GM23338 (cell line): ENCODE data around the gene PEX16. TPM values are rescaled to one million over a fixed set of nuclear protein-coding genes. Genes with fewer than 3 reads are reported as not detected.

Experiments used
- ATAC-seq: fragments of 200-7000 bp; cut with Tn5 transposase; 3 replicates; pipeline ENCODE4 v1.9.1; 2020
- DNase-seq: peaks from one replicate; pipeline ENCODE4 v3.0.0-alpha.2; 2015; ENCODE audit warnings: low spot score
- H2AFZ ChIP-seq: fragments of 200-600 bp; sonication (generic); 2 replicates; pipeline ENCODE4 v1.8.0; 2016; ENCODE audit warnings: antibody characterized with exemption, mild to moderate bottlenecking, moderate library complexity
- H3F3A ChIP-seq: fragments of 200-600 bp; sonication (generic); replicated peaks from 2 replicates; pipeline ENCODE4 v1.8.0; 2017; ENCODE audit warnings: antibody characterized with exemption, mixed run types, low read depth
- H3K27ac ChIP-seq: fragments of 200-600 bp; sonication (generic); 2 replicates; pipeline ENCODE4 v1.6.1; 2016; ENCODE audit warnings: low read depth
- H3K27me3 ChIP-seq: fragments of 200-600 bp; sonication (generic); 2 replicates; pipeline ENCODE4 v1.8.0; 2016; ENCODE audit warnings: mild to moderate bottlenecking, mixed run types, moderate library complexity; ENCODE audit not compliant: insufficient read depth
- H3K36me3 ChIP-seq: fragments of 200-600 bp; sonication (generic); 2 replicates; pipeline ENCODE4 v1.8.0; 2016; ENCODE audit warnings: mild to moderate bottlenecking; ENCODE audit not compliant: insufficient read depth
- H3K4me1 ChIP-seq: fragments of 200-600 bp; sonication (generic); 2 replicates; pipeline ENCODE4 v1.8.0; 2016; ENCODE audit warnings: mild to moderate bottlenecking, moderate library complexity; ENCODE audit not compliant: insufficient read depth
- H3K4me2 ChIP-seq: fragments of 200-600 bp; sonication (generic); 2 replicates; pipeline ENCODE4 v1.7.1; 2017; ENCODE audit warnings: mixed run types
- H3K4me3 ChIP-seq: fragments of 200-600 bp; sonication (generic); 2 replicates; pipeline ENCODE4 v1.6.1; 2016; ENCODE audit warnings: mixed run types
- H3K79me2 ChIP-seq: fragments of 200-600 bp; sonication (generic); replicated peaks from 2 replicates; pipeline ENCODE4 v1.8.0; 2017; ENCODE audit warnings: mild to moderate bottlenecking; ENCODE audit not compliant: insufficient read depth
- H3K9me2 ChIP-seq: fragments of 200-600 bp; sonication (generic); 2 replicates; pipeline ENCODE4 v1.8.0; 2017; ENCODE audit not compliant: insufficient read depth
- H4K20me1 ChIP-seq: fragments of 200-600 bp; sonication (generic); replicated peaks from 2 replicates; pipeline ENCODE4 v1.8.0; 2017; ENCODE audit warnings: mild to moderate bottlenecking; ENCODE audit not compliant: insufficient read depth
- H3K27ac Mint-ChIP-seq: 2 replicates; pipeline ENCODE4 v1.8.0; 2020; ENCODE audit warnings: inconsistent platforms, mild to moderate bottlenecking, moderate library complexity, mixed read lengths
- H3K27me3 Mint-ChIP-seq: 3 replicates; pipeline ENCODE4 v1.8.0; 2022; ENCODE audit warnings: low read depth, mild to moderate bottlenecking, moderate library complexity, mixed read lengths, inconsistent platforms; ENCODE audit not compliant: insufficient read depth, poor library complexity
- H3K36me3 Mint-ChIP-seq: 3 replicates; pipeline ENCODE4 v1.8.0; 2021; ENCODE audit warnings: low read depth, mild to moderate bottlenecking, inconsistent platforms, moderate library complexity, mixed read lengths
- H3K4me1 Mint-ChIP-seq: 3 replicates; pipeline ENCODE4 v1.8.0; 2020; ENCODE audit warnings: mild to moderate bottlenecking, inconsistent platforms, mixed read lengths
- H3K4me3 Mint-ChIP-seq: 3 replicates; pipeline ENCODE4 v1.8.0; 2021; ENCODE audit warnings: moderate library complexity, mild to moderate bottlenecking, inconsistent platforms, mixed read lengths
- H3K9me3 Mint-ChIP-seq: 3 replicates; pipeline ENCODE4 v1.8.0; 2020; ENCODE audit warnings: moderate library complexity, mild to moderate bottlenecking, inconsistent platforms, mixed read lengths
- CREB1 ChIP-seq: fragments of 250-450 bp; sonication (Bioruptor Pico); IDR thresholded peaks from 2 replicates; pipeline ENCODE4 v1.5.0; 2020; ENCODE audit warnings: low read depth, mild to moderate bottlenecking, moderate library complexity
- EZH2 ChIP-seq: fragments of 200-600 bp; sonication (generic); IDR thresholded peaks from one replicate; pipeline ENCODE4 v1.8.0; 2017; ENCODE audit warnings: antibody characterized with exemption, mild to moderate bottlenecking, low read depth; ENCODE audit not compliant: unreplicated experiment
- EZH2phosphoT487 ChIP-seq: fragments of 200-600 bp; sonication (generic); IDR thresholded peaks from one replicate; pipeline ENCODE4 v1.8.1; 2018; ENCODE audit warnings: antibody characterized with exemption; ENCODE audit not compliant: unreplicated experiment
- JUNB ChIP-seq: IDR thresholded peaks from one replicate; pipeline ENCODE4 v1.6.1; 2016; ENCODE audit warnings: antibody characterized with exemption; ENCODE audit not compliant: unreplicated experiment
- NANOG ChIP-seq: IDR thresholded peaks from 2 replicates; pipeline ENCODE4 v1.6.1; 2016; ENCODE audit warnings: antibody characterized with exemption, borderline replicate concordance
- POLR2AphosphoS5 ChIP-seq: IDR thresholded peaks from 2 replicates; pipeline ENCODE4 v1.6.1; 2016; ENCODE audit warnings: antibody characterized with exemption, low read depth
- STAT1 ChIP-seq: IDR thresholded peaks from one replicate; pipeline ENCODE4 v1.6.1; 2016; ENCODE audit warnings: antibody characterized with exemption; ENCODE audit not compliant: unreplicated experiment
- ZNF114 ChIP-seq: fragments of 250-450 bp; sonication (Bioruptor Pico); IDR thresholded peaks from 2 replicates; pipeline ENCODE4 v1.5.0; 2020; ENCODE audit warnings: mild to moderate bottlenecking, moderate library complexity
- ZNF331 ChIP-seq: fragments of 250-450 bp; sonication (Bioruptor Pico); IDR thresholded peaks from 2 replicates; pipeline ENCODE4 v1.5.0; 2020; ENCODE audit warnings: low read depth, mild to moderate bottlenecking, moderate library complexity
- polyA plus RNA-seq: library from polyadenylated mRNA; unstranded; fragments of >200 nt; fragmentation: Nextera tagmentation; extraction: Ambion mirVana; gene quantifications from 2 replicates; pipeline ENCODE4 v1.2.1, GENCODE V29; 2016
- total RNA-seq: library from RNA; depleted of rRNA; stranded (reverse); fragments of >200 nt; shearing (Covaris generic); gene quantifications from 2 replicates; pipeline ENCODE4 v1.2.3, GENCODE V29; 2014
- TF ChIP-seq, protein P1 (sequence below): fragments of 250-450 bp; sonication (Bioruptor Pico); IDR thresholded peaks from 2 replicates; pipeline ENCODE4 v1.5.0; 2020; ENCODE audit warnings: mild to moderate bottlenecking, moderate library complexity
- TF ChIP-seq, protein P2 (sequence below), 2 experiments: fragments of 200-600 bp in 1 of 2; sonication (generic) in 1 of 2; conservative IDR thresholded peaks; 2 replicates each; pipeline versions ENCODE4 v1.5.1 to v1.6.1; 2016 to 2017; ENCODE audit warnings: antibody characterized with exemption in 2 of 2, low read depth in 2 of 2, mild to moderate bottlenecking in 2 of 2, moderate library complexity in 1 of 2
- TF ChIP-seq, protein P3 (sequence below): IDR thresholded peaks from one replicate; pipeline ENCODE4 v1.6.1; 2018; ENCODE audit warnings: antibody characterized with exemption; ENCODE audit not compliant: unreplicated experiment
- TF ChIP-seq, protein P4 (sequence below): IDR thresholded peaks from 2 replicates; pipeline ENCODE4 v1.6.1; 2016; ENCODE audit warnings: antibody characterized with exemption

The PEX16 gene
- total and polyA plus RNA-seq, 2 experiments from 2014 or later = 23.3 to 34.1 TPM

DNA sequence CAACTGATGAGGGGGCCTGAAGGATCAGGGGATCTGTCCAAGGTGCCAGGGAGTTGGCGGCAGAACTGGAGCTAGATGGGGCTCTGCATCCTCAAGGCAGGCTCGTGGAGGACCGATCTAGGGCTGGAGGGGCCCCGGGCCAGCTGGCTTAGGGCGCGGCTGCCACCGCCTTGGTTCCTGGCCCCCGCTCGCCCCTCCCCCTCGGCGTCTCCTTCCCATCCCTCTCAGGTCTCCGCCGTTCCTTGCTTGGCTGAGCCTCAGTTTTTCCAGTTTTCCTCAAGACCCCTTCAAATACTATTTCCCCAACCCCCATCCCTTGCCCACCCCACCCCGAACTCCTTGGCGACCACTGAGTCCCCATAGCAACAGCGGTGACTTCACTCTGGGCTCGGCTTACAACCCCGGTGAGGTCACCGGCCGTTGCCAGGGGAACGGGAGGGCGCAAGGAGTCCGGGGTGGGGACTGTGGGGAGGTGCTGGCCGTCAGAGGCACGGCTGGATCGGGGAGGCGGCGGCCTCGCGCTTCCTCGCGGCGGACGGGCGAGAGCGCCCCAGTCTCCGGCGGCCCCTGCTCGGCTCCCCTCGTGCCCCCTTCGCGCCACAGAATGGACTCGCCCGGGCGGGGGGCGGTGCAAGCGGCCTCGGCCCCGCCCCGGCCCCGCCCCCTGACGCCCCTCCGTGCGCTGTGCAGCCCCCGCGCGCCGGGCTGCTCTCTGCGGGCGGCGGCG is 18.1 kb downstream of the PEX16 start:
- 0 out of 2 replicates have a peak, but pooled peaks cover 5% of the 10 kb centered on the region for H3F3A ChIP-seq
- peaks cover 18% of the 10 kb centered on the region for H3K27me3 Mint-ChIP-seq
- H3K4me1 Mint-ChIP-seq = peaks cover 24% of the 10 kb centered on the region
- H3K27ac ChIP-seq = no peak overlapping the region
- no peaks in the 10 kb centered on the region; the same call in 1 of the 2 replicates for H3K79me2 ChIP-seq
- no peak overlapping the region for H3K27ac Mint-ChIP-seq
- peak overlapping the region; percentile 99 for H3K4me2 ChIP-seq
- no peaks in the 10 kb centered on the region for H3K36me3 ChIP-seq
- H3K9me3 Mint-ChIP-seq = no peaks in the 10 kb centered on the region
- peak overlapping the region; percentile 74 for H3K4me3 Mint-ChIP-seq
- H3K27me3 ChIP-seq = peaks cover 3% of the 10 kb centered on the region; the same call in 1 of the 2 replicates
- no peak overlapping the region for H2AFZ ChIP-seq
- peaks cover 21% of the 10 kb centered on the region for H3K4me1 ChIP-seq
- peaks cover 6% of the 10 kb centered on the region for H4K20me1 ChIP-seq
- no peaks in the 10 kb centered on the region for H3K9me2 ChIP-seq
- peak; percentile 97 for DNase-seq
- peak; percentile 68 for ATAC-seq
- H3K36me3 Mint-ChIP-seq = peaks cover 15% of the 10 kb centered on the region
- peak overlapping the region; percentile 75 for H3K4me3 ChIP-seq
- TF ChIP-seq EZH2 = no peak
- no peak for TF ChIP-seq JUNB
- TF ChIP-seq ZNF114 (CRISPR knock-in tag) = no peak
- TF ChIP-seq, protein P1, sequence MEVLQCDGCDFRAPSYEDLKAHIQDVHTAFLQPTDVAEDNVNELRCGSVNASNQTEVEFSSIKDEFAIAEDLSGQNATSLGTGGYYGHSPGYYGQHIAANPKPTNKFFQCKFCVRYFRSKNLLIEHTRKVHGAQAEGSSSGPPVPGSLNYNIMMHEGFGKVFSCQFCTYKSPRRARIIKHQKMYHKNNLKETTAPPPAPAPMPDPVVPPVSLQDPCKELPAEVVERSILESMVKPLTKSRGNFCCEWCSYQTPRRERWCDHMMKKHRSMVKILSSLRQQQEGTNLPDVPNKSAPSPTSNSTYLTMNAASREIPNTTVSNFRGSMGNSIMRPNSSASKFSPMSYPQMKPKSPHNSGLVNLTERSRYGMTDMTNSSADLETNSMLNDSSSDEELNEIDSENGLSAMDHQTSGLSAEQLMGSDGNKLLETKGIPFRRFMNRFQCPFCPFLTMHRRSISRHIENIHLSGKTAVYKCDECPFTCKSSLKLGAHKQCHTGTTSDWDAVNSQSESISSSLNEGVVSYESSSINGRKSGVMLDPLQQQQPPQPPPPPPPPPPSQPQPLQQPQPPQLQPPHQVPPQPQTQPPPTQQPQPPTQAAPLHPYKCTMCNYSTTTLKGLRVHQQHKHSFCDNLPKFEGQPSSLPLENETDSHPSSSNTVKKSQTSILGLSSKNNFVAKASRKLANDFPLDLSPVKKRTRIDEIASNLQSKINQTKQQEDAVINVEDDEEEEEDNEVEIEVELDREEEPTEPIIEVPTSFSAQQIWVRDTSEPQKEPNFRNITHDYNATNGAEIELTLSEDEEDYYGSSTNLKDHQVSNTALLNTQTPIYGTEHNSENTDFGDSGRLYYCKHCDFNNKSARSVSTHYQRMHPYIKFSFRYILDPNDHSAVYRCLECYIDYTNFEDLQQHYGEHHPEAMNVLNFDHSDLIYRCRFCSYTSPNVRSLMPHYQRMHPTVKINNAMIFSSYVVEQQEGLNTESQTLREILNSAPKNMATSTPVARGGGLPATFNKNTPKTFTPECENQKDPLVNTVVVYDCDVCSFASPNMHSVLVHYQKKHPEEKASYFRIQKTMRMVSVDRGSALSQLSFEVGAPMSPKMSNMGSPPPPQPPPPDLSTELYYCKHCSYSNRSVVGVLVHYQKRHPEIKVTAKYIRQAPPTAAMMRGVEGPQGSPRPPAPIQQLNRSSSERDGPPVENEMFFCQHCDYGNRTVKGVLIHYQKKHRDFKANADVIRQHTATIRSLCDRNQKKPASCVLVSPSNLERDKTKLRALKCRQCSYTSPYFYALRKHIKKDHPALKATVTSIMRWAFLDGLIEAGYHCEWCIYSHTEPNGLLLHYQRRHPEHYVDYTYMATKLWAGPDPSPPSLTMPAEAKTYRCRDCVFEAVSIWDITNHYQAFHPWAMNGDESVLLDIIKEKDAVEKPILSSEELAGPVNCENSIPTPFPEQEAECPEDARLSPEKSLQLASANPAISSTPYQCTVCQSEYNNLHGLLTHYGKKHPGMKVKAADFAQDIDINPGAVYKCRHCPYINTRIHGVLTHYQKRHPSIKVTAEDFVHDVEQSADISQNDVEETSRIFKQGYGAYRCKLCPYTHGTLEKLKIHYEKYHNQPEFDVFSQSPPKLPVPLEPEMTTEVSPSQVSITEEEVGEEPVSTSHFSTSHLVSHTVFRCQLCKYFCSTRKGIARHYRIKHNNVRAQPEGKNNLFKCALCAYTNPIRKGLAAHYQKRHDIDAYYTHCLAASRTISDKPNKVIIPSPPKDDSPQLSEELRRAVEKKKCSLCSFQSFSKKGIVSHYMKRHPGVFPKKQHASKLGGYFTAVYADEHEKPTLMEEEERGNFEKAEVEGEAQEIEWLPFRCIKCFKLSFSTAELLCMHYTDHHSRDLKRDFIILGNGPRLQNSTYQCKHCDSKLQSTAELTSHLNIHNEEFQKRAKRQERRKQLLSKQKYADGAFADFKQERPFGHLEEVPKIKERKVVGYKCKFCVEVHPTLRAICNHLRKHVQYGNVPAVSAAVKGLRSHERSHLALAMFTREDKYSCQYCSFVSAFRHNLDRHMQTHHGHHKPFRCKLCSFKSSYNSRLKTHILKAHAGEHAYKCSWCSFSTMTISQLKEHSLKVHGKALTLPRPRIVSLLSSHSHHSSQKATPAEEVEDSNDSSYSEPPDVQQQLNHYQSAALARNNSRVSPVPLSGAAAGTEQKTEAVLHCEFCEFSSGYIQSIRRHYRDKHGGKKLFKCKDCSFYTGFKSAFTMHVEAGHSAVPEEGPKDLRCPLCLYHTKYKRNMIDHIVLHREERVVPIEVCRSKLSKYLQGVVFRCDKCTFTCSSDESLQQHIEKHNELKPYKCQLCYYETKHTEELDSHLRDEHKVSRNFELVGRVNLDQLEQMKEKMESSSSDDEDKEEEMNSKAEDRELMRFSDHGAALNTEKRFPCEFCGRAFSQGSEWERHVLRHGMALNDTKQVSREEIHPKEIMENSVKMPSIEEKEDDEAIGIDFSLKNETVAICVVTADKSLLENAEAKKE = no peak
- no peak for TF ChIP-seq NANOG
- TF ChIP-seq POLR2AphosphoS5 = no peak
- no peak for TF ChIP-seq ZNF331
- TF ChIP-seq EZH2phosphoT487 = no peak
- TF ChIP-seq, protein P2, sequence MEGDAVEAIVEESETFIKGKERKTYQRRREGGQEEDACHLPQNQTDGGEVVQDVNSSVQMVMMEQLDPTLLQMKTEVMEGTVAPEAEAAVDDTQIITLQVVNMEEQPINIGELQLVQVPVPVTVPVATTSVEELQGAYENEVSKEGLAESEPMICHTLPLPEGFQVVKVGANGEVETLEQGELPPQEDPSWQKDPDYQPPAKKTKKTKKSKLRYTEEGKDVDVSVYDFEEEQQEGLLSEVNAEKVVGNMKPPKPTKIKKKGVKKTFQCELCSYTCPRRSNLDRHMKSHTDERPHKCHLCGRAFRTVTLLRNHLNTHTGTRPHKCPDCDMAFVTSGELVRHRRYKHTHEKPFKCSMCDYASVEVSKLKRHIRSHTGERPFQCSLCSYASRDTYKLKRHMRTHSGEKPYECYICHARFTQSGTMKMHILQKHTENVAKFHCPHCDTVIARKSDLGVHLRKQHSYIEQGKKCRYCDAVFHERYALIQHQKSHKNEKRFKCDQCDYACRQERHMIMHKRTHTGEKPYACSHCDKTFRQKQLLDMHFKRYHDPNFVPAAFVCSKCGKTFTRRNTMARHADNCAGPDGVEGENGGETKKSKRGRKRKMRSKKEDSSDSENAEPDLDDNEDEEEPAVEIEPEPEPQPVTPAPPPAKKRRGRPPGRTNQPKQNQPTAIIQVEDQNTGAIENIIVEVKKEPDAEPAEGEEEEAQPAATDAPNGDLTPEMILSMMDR (conservative IDR thresholded peaks at IDR 0.05; ENCODE audit: low read depth in 2 of 2) = 0 out of 4 replicates have a peak, but pooled peaks of 1 of the 2 experiments have one; percentile 6
- TF ChIP-seq, protein P3, sequence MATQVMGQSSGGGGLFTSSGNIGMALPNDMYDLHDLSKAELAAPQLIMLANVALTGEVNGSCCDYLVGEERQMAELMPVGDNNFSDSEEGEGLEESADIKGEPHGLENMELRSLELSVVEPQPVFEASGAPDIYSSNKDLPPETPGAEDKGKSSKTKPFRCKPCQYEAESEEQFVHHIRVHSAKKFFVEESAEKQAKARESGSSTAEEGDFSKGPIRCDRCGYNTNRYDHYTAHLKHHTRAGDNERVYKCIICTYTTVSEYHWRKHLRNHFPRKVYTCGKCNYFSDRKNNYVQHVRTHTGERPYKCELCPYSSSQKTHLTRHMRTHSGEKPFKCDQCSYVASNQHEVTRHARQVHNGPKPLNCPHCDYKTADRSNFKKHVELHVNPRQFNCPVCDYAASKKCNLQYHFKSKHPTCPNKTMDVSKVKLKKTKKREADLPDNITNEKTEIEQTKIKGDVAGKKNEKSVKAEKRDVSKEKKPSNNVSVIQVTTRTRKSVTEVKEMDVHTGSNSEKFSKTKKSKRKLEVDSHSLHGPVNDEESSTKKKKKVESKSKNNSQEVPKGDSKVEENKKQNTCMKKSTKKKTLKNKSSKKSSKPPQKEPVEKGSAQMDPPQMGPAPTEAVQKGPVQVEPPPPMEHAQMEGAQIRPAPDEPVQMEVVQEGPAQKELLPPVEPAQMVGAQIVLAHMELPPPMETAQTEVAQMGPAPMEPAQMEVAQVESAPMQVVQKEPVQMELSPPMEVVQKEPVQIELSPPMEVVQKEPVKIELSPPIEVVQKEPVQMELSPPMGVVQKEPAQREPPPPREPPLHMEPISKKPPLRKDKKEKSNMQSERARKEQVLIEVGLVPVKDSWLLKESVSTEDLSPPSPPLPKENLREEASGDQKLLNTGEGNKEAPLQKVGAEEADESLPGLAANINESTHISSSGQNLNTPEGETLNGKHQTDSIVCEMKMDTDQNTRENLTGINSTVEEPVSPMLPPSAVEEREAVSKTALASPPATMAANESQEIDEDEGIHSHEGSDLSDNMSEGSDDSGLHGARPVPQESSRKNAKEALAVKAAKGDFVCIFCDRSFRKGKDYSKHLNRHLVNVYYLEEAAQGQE = peak; percentile 90
- no peak for TF ChIP-seq STAT1
- peak; percentile 77 for TF ChIP-seq CREB1 (CRISPR knock-in tag)
- TF ChIP-seq, protein P4, sequence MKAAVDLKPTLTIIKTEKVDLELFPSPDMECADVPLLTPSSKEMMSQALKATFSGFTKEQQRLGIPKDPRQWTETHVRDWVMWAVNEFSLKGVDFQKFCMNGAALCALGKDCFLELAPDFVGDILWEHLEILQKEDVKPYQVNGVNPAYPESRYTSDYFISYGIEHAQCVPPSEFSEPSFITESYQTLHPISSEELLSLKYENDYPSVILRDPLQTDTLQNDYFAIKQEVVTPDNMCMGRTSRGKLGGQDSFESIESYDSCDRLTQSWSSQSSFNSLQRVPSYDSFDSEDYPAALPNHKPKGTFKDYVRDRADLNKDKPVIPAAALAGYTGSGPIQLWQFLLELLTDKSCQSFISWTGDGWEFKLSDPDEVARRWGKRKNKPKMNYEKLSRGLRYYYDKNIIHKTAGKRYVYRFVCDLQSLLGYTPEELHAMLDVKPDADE = no peak
